ENCODE data around the gene IL9R.
"Not testable (repeated sequence)": the region's sequence is repeated elsewhere in the genome, so short reads cannot be mapped to it uniquely, and the experiment has no call there.

IL9R gene

GRCh38 chrX:156008379-156008778 is 10.9 kb downstream of the IL9R start:
- H3K36me3 ChIP-seq (ENCODE audit: control insufficient read depth in 1 of 2, insufficient read depth in 2 of 2, low read length in 2 of 2); H3K4me3 ChIP-seq (ENCODE audit: low read depth in 1 of 2, low read length in 2 of 2); H3K9me3 ChIP-seq (ENCODE audit: control insufficient read depth in 1 of 2, low read length in 2 of 2); H3K27ac ChIP-seq (ENCODE audit: low read length); H3K27me3 ChIP-seq (ENCODE audit: low read depth, low read length); H3K4me1 ChIP-seq (ENCODE audit: control insufficient read depth in 1 of 2, insufficient read depth in 2 of 2, low read length in 2 of 2): not testable (repeated sequence)

- H3K4me3 ChIP-seq (ENCODE audit: low read depth in 1 of 2, low read length in 2 of 2): no peak overlapping the region
Measured at GRCh38 chrX:156008915-156009314, 11.4 kb downstream of the IL9R start.

GRCh38 chrX:156009691-156010090 is 12.2 kb downstream of the IL9R start:
- not testable (repeated sequence) for H3K9me3 ChIP-seq (ENCODE audit: control insufficient read depth in 1 of 2, low read length in 2 of 2); H3K4me3 ChIP-seq (ENCODE audit: low read depth in 1 of 2, low read length in 2 of 2); H3K4me1 ChIP-seq (ENCODE audit: control insufficient read depth in 1 of 2, insufficient read depth in 2 of 2, low read length in 2 of 2); H3K27me3 ChIP-seq (ENCODE audit: low read depth, low read length); H3K36me3 ChIP-seq (ENCODE audit: control insufficient read depth in 1 of 2, insufficient read depth in 2 of 2, low read length in 2 of 2); H3K27ac ChIP-seq (ENCODE audit: low read length)

More at GRCh38 chrX:156008915-156009314, 11.4 kb downstream of the IL9R start:
- Histone ChIP-seq H3K36me3 (ENCODE audit: control insufficient read depth in 1 of 2, insufficient read depth in 2 of 2, low read length in 2 of 2) (no peaks in the 10 kb centered on the region), H3K4me1 (ENCODE audit: control insufficient read depth in 1 of 2, insufficient read depth in 2 of 2, low read length in 2 of 2) (no peaks in the 10 kb centered on the region), H3K9me3 (ENCODE audit: control insufficient read depth in 1 of 2, low read length in 2 of 2) (no peaks in the 10 kb centered on the region), H3K27me3 (ENCODE audit: low read depth, low read length) (no peaks in the 10 kb centered on the region), H3K27ac (ENCODE audit: low read length) (no peak overlapping the region)

- not testable (repeated sequence) for H3K27me3 ChIP-seq (ENCODE audit: low read depth, low read length); H3K4me1 ChIP-seq (ENCODE audit: control insufficient read depth in 1 of 2, insufficient read depth in 2 of 2, low read length in 2 of 2); H3K27ac ChIP-seq (ENCODE audit: low read length)
Measured at GRCh38 chrX:156013286-156013953, 15.9 kb downstream of the IL9R start.

GRCh38 chrX:156019846-156020245 is 22.4 kb downstream of the IL9R start:
- not testable (repeated sequence) for H3K36me3 ChIP-seq (ENCODE audit: control insufficient read depth in 1 of 2, insufficient read depth in 2 of 2, low read length in 2 of 2); H3K4me1 ChIP-seq (ENCODE audit: control insufficient read depth in 1 of 2, insufficient read depth in 2 of 2, low read length in 2 of 2); H3K9me3 ChIP-seq (ENCODE audit: control insufficient read depth in 1 of 2, low read length in 2 of 2); H3K27ac ChIP-seq (ENCODE audit: low read length); H3K27me3 ChIP-seq (ENCODE audit: low read depth, low read length); H3K4me3 ChIP-seq (ENCODE audit: low read depth in 1 of 2, low read length in 2 of 2)

More at GRCh38 chrX:156013286-156013953, 15.9 kb downstream of the IL9R start:
- H3K4me3 ChIP-seq (ENCODE audit: low read depth in 1 of 2, low read length in 2 of 2); H3K9me3 ChIP-seq (ENCODE audit: control insufficient read depth in 1 of 2, low read length in 2 of 2); H3K36me3 ChIP-seq (ENCODE audit: control insufficient read depth in 1 of 2, insufficient read depth in 2 of 2, low read length in 2 of 2): not testable (repeated sequence)

- H3K27ac ChIP-seq (ENCODE audit: low read length); H3K4me3 ChIP-seq (ENCODE audit: low read depth in 1 of 2, low read length in 2 of 2); H3K4me1 ChIP-seq (ENCODE audit: control insufficient read depth in 1 of 2, insufficient read depth in 2 of 2, low read length in 2 of 2): not testable (repeated sequence)
Measured at GRCh38 chrX:156023002-156023401, 25.5 kb downstream of the IL9R start.

GRCh38 chrX:156024949-156025492 is 27.5 kb downstream of the IL9R start:
- H3K27ac ChIP-seq (ENCODE audit: low read length); H3K36me3 ChIP-seq (ENCODE audit: control insufficient read depth in 1 of 2, insufficient read depth in 2 of 2, low read length in 2 of 2); H3K9me3 ChIP-seq (ENCODE audit: control insufficient read depth in 1 of 2, low read length in 2 of 2); H3K4me1 ChIP-seq (ENCODE audit: control insufficient read depth in 1 of 2, insufficient read depth in 2 of 2, low read length in 2 of 2); H3K27me3 ChIP-seq (ENCODE audit: low read depth, low read length); H3K4me3 ChIP-seq (ENCODE audit: low read depth in 1 of 2, low read length in 2 of 2): not testable (repeated sequence)

More at GRCh38 chrX:156023002-156023401, 25.5 kb downstream of the IL9R start:
- H3K36me3 ChIP-seq (ENCODE audit: control insufficient read depth in 1 of 2, insufficient read depth in 2 of 2, low read length in 2 of 2); H3K27me3 ChIP-seq (ENCODE audit: low read depth, low read length); H3K9me3 ChIP-seq (ENCODE audit: control insufficient read depth in 1 of 2, low read length in 2 of 2): not testable (repeated sequence)

GRCh38 chrX:156028653-156029237 is 31.2 kb downstream of the IL9R start:
- not testable (repeated sequence) for H3K4me3 ChIP-seq (ENCODE audit: low read depth in 1 of 2, low read length in 2 of 2); H3K27me3 ChIP-seq (ENCODE audit: low read depth, low read length); H3K9me3 ChIP-seq (ENCODE audit: control insufficient read depth in 1 of 2, low read length in 2 of 2); H3K27ac ChIP-seq (ENCODE audit: low read length); H3K36me3 ChIP-seq (ENCODE audit: control insufficient read depth in 1 of 2, insufficient read depth in 2 of 2, low read length in 2 of 2); H3K4me1 ChIP-seq (ENCODE audit: control insufficient read depth in 1 of 2, insufficient read depth in 2 of 2, low read length in 2 of 2)

- H3K27ac ChIP-seq (ENCODE audit: low read length); H3K4me3 ChIP-seq (ENCODE audit: low read depth in 1 of 2, low read length in 2 of 2); H3K4me1 ChIP-seq (ENCODE audit: control insufficient read depth in 1 of 2, insufficient read depth in 2 of 2, low read length in 2 of 2); H3K9me3 ChIP-seq (ENCODE audit: control insufficient read depth in 1 of 2, low read length in 2 of 2); H3K36me3 ChIP-seq (ENCODE audit: control insufficient read depth in 1 of 2, insufficient read depth in 2 of 2, low read length in 2 of 2); H3K27me3 ChIP-seq (ENCODE audit: low read depth, low read length): not testable (repeated sequence)
Measured at GRCh38 chrX:156029296-156029695, 31.8 kb downstream of the IL9R start.

GRCh38 chrX:156029707-156030442 is 32.4 kb downstream of the IL9R start:
- not testable (repeated sequence) for H3K4me3 ChIP-seq (ENCODE audit: low read depth in 1 of 2, low read length in 2 of 2); H3K36me3 ChIP-seq (ENCODE audit: control insufficient read depth in 1 of 2, insufficient read depth in 2 of 2, low read length in 2 of 2); H3K27ac ChIP-seq (ENCODE audit: low read length); H3K4me1 ChIP-seq (ENCODE audit: control insufficient read depth in 1 of 2, insufficient read depth in 2 of 2, low read length in 2 of 2); H3K27me3 ChIP-seq (ENCODE audit: low read depth, low read length); H3K9me3 ChIP-seq (ENCODE audit: control insufficient read depth in 1 of 2, low read length in 2 of 2)

- H3K4me3 ChIP-seq (ENCODE audit: low read depth in 1 of 2, low read length in 2 of 2); H3K4me1 ChIP-seq (ENCODE audit: control insufficient read depth in 1 of 2, insufficient read depth in 2 of 2, low read length in 2 of 2); H3K27ac ChIP-seq (ENCODE audit: low read length); H3K27me3 ChIP-seq (ENCODE audit: low read depth, low read length); H3K36me3 ChIP-seq (ENCODE audit: control insufficient read depth in 1 of 2, insufficient read depth in 2 of 2, low read length in 2 of 2); H3K9me3 ChIP-seq (ENCODE audit: control insufficient read depth in 1 of 2, low read length in 2 of 2): not testable (repeated sequence)
Measured at GRCh38 chrX:156030474-156030873, 33.0 kb downstream of the IL9R start.

All from muscle layer of duodenum (tissue), 2 donors.